Right ventricle myocardium inferior (tissue), 1 donor: ENCODE measurements around the gene SLCO1B3. TPM values are rescaled to one million over a fixed set of nuclear protein-coding genes. Genes with fewer than 3 reads are reported as not detected.
"Not testable (repeated sequence)": the region's sequence is repeated elsewhere in the genome, so short reads cannot be mapped to it uniquely, and the experiment has no call there.

ENCODE experiments used
- ATAC-seq: fragments of 200-7000 bp; cut with Tn5 transposase; one replicate; pipeline ENCODE4 v1.9.1; 2020; ENCODE audit warnings: mild to moderate bottlenecking, moderate library complexity
- DNase-seq: peaks from one replicate; pipeline ENCODE4 v3.0.0; 2021; ENCODE audit errors: missing footprints
- intact Hi-C: fragments of 100-400 bp; cut with DNase I; formaldehyde crosslinking; loops from one replicate; pipeline ENCODE4 v1.11.0; 2022
- long read RNA-seq: library from polyadenylated mRNA; unstranded; transcript quantifications from one replicate; pipeline ENCODE4 v2.0.0, GENCODE V29; 2021
- total RNA-seq: library from RNA; stranded (reverse); fragmentation: NEBNext Ultra II Directional; extraction: Animal tissue kit (Norgen Biotek cat#: 25700); gene quantifications from one replicate; pipeline ENCODE4 v1.2.1, GENCODE V29; 2021
- donor health status: DM: no; HTN: yes; CAD: no; lungs with severe emphysema.

The SLCO1B3 gene, protein sequence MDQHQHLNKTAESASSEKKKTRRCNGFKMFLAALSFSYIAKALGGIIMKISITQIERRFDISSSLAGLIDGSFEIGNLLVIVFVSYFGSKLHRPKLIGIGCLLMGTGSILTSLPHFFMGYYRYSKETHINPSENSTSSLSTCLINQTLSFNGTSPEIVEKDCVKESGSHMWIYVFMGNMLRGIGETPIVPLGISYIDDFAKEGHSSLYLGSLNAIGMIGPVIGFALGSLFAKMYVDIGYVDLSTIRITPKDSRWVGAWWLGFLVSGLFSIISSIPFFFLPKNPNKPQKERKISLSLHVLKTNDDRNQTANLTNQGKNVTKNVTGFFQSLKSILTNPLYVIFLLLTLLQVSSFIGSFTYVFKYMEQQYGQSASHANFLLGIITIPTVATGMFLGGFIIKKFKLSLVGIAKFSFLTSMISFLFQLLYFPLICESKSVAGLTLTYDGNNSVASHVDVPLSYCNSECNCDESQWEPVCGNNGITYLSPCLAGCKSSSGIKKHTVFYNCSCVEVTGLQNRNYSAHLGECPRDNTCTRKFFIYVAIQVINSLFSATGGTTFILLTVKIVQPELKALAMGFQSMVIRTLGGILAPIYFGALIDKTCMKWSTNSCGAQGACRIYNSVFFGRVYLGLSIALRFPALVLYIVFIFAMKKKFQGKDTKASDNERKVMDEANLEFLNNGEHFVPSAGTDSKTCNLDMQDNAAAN
- total RNA-seq: not detected
- long read RNA-seq: 0 reads

DNA sequence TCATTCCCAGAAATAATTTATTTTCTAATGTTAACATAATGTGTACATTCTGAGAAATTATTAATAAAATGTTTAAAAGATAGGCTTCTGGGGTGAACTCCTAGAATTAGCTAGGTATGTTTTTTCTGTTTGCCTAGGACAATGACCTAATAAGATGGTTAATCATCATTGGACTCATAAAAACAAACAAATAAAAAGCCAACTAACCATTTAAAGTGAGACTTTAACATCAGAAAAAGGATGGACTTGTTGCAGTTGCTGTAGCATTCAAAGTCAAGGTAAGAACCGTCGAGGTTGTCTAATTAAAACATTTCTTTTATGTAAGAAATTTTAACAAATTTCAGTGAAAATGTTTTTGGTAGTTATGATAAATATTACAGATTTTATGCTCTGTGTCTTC, at the start of gene SLCO1B3:
Gene SLCO1B3, plus strand, starts transcription at position 219 of the 400 bp plus-strand sequence. CDS start 5,034 bp downstream, outside the sequence.
- intact Hi-C loops: no loop called here
- no peak for ATAC-seq
- no peak for DNase-seq

DNA sequence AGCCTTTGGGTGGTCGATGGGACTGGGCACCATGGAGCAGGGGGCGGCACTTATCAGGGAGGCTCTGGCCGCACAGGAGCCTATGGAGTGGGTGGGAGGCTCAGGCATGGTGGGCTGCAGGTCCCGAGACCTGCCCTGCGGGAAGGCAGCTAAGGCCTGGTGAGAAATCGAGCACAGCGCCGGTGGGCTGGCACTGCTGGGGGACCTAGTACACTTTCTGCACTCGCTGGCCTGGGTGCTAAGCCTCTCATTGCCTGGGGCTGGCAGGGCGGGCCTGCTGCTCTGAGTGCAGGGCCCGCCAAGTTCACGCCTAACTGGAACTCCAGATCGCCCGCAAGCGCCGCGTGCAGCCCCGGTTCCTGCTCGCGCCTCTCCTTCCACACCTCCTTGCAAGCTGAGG, 33.1 kb upstream of the SLCO1B3 start:
- ATAC-seq: no peak
- no peak for DNase-seq
- intact Hi-C loops: no loop called here

DNA sequence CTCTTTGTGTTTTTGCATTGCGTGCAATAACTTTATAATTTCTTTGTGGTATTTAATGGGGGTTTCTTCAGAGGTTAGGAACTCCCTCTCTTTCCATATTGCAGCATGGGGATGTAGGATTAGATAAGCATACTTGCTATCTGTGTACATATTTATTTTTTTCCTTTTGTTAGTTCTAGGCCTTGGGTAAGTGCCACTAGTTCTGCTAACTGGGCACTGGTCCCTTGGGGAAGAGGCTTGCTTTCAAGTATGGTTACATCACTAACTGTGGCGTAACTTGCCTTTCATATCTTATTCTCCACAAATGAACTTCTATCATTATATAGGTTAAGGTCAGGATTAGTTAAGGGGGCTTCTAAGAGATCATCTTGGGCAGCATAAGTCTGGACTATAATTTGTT, 31.5 kb upstream of the SLCO1B3 start:
- DNase-seq: no peak
- ATAC-seq: no peak
- intact Hi-C loops: no loop called here

DNA sequence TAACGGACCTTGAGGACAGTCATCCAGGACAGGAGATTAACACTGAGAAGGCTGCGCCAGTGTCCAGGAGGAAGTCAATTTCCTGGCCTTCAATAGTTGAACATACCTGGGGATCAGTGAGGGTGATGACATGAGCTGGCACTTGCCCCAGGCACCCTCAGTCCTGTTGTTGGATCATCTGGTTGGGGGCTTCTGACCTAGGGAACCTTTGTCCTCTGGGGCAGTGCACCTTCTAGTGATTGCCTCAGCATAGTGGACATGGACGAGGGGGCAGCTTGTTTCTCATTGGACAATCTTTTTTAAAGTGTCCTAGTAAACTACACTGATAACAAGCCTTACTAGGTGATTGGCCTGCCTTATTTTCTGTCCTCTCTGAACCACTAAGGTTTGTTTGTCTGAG, 30.5 kb upstream of the SLCO1B3 start:
- intact Hi-C loops, ATAC-seq, DNase-seq: not testable (repeated sequence)

DNA sequence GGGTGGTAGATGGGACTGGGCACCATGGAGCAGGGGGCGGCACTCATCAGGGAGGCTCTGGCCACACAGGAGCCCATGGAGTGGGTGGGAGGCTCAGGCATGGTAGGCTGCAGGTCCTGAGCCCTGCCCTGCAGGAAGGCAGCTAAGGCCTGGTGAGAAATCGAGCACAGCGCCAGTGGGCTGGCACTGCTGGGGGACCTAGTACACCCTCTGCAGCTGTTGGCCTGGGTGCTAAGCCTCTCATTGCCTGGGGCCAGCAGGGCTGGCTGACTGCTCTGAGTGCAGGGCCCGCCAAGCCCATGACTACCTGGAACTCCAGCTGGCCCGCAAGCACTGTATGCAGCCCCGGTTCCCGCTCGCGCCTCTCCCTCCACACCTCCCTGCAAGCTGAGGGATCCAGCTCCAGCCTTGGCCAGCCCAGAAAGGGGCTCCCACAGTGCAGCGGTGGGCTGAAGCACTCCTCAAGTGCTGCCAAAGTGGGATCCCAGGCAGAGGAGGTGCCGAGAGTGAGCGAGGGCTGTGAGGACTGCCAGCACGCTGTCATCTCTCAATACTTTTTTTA, 26.6 kb upstream of the SLCO1B3 start:
- ATAC-seq, intact Hi-C loops, DNase-seq: not testable (repeated sequence)

DNA sequence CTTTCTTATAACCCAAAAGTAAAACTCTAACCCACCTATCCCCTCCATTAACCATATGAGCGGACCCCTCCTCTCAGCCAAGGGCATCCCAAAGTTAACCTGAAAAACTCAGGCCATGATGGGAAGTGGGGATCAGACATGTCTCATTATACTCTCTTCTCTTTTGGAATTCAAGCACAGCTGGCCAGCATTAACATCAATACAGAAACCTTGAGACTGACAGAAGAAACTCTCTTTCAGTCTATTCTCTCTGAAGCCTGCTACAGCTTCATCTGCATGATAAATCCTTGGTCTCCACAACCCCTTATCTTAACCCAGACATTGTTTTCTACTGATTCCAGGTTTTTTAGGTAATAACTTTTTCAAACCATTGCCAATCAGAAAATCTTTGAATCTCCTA, 17.5 kb upstream of the SLCO1B3 start:
- DNase-seq (no peak), ATAC-seq (no peak)
- intact Hi-C loops: no loop called here

DNA sequence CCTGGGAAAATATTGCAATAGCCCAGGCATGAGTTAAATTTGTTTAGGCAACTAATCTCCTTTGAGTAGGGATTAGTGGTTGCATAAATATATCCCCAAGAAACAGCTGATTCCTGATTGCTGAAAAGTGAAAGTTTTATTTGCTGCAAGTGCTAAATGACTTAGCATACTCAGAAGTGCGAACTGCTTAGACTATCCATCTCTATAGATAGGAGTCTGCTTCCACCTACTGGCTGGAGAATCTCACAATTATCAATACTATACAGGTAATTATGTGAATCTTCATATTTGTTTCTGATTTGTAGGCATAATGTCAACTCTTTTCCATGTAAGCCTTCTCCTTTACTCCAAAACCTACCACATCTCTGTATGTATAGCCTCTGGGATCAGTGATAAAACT, 12.0 kb upstream of the SLCO1B3 start:
- ATAC-seq: peak; percentile 76
- intact Hi-C loops: loop anchor here (5.0 kb wide), 1 partner anchor 151 kb away; no protein-coding TSS in a partner anchor
- no peak for DNase-seq

DNA sequence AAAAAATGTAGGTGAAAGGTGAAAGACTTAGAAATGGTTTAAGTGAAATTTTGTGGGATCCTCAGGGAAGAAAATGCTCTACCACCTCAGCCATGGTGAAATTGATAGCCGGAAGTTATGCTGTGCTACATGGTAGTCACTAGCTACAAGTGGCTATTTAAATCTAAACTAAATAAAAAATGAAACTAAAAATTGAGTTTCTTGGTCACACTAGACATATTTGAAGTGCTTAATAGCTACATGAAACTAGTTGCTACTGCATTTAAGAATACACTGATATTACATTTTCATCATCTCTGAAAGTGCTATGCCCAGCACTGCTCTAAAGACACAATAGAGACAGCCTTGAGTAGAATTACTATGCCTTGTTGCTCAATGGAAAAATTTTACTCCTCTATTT, 10.3 kb upstream of the SLCO1B3 start:
- intact Hi-C loops: no loop called here
- ATAC-seq: no peak
- DNase-seq: no peak

DNA sequence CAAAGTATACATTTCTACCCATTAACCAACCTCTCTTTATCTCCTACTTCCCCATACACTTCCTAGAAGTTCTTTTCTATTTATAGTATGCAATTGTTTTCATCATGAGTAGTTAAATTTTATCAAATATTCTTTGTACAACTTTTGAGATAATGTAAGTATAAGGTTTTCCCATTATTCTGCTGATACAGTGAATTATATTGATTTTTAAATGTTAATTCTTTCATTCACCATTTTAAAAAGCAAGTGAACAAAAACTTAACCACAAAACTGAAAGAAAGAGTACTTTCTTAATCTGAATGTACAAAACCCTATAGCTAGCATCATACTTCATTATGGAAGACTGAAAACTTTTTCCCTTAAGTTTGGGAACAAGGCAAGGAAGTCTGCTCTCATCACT, 9.5 kb upstream of the SLCO1B3 start:
- intact Hi-C loops: no loop called here
- ATAC-seq: no peak

DNA sequence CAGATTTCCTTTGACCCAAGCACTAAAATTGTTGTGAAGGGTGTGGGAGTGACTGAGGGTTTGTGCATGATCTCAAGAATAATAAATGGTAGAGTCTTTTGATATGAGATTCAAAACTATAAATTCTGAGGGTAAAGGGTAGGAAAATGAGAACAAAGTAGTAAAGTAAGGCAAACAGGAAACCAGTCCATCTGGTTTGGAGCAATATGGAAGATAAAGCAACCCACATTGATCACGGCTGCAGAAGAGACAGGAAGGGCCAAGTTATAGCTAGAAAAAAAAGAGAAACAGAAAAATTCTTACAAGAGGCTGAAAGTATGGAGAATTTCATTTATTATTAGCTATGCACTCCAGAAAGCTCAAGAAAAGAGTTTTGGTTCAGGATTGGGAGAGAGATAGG, 4.6 kb upstream of the SLCO1B3 start:
- DNase-seq: no peak
- intact Hi-C loops: no loop called here
- no peak for ATAC-seq

More for the DNA sequence above, 9.5 kb upstream of the SLCO1B3 start:
- no peak for DNase-seq

DNA sequence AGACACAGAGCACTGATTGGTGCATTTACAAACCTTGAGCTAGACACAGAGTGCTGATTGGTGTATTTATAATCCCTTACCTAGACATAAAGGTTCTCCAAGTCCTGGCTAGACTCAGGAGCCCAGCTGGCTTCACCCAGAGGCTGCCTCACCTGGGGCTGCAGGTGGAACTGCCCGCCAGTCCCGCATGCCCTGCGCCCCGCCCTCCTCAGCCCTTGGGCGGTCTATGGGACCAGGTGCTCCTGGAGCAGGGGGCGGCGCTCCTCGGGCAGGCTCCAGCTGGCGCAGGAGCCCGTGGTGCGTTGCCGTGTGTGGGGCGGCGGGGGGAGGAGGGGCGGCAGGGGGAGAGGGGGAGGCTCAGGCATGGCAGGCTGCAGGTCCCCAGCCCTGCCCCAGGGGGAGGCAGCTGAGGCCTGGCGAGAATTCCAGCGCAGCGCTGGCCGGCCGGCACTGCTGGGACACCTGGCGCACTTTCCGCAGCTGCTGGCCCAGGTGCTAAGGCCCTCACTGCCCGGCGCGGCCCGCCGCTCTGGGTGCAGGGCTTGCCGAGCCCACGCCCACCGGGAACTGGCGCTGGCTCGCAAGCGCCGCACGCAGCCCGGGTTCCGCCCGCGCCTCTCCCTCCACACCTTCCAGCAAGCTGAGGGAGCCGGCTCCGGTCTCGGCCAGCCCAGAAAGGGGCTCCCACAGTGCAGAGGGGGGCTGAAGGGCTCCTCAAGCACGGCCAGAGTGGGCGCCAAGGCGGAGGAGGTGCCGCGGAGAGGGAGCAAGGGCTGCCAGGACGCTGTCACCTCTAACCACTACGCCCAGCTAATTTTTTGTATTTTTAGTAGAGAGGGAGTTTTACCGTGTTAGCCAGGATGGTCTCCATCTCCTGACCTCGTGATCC, 3.1 kb upstream of the SLCO1B3 start:
- intact Hi-C loops: no loop called here
- no peak for DNase-seq
- no peak for ATAC-seq

DNA sequence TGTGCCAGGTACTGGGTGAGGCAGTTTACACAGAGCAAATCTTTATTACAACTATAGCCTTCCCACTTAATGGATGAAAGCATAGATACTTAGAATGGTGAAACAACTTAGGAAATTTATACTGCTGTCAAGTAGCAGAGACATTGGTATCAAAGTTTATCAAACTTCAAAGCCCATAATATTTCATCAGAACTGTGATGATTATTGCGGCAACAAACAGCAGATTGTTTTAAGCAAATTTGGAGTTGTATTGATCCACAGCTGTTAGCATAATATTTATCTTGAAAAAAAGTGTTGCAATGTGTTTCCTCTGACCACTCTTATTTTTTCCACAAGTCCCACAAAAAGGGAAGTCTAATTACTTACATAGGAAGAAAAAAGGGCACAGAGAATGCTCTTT, 2.0 kb upstream of the SLCO1B3 start:
- ATAC-seq (no peak), DNase-seq (no peak)
- intact Hi-C loops: no loop called here

DNA sequence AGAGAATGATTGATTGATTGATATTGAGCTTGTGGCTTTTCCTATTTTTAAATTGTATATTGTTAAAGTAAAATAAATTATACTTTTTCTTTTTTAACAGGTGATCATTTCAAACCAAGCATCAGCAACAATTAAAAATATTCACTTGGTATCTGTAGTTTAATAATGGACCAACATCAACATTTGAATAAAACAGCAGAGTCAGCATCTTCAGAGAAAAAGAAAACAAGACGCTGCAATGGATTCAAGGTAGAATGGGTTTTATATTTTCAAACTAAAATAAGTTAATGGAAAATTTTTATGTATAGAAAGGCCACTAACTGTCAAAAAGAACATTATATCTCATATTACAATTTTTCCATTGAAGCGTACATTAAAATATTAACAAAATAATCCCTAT, 5.1 kb downstream of the SLCO1B3 start:
- DNase-seq (no peak), ATAC-seq (no peak)
- intact Hi-C loops: no loop called here

DNA sequence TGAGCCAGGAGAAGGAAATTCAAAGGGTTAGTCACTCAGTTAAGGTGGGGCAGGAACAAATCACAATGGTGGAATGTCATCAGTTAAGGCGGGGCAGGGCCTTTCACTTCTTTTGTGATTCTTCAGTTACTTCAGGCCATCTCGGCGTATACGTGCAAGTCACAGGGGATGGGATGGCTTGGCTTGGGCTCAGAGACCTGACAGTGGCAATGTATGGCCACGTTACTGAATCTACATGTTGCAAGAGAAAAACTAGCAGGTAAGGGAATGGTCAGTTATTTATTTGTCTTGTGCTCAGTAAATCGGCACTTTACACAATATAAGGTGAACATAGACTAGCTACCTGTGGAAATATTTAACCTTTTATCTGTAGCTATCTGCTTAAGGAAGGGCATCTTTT, 11.9 kb downstream of the SLCO1B3 start:
- ATAC-seq: no peak
- intact Hi-C loops: no loop called here
- DNase-seq: no peak

DNA sequence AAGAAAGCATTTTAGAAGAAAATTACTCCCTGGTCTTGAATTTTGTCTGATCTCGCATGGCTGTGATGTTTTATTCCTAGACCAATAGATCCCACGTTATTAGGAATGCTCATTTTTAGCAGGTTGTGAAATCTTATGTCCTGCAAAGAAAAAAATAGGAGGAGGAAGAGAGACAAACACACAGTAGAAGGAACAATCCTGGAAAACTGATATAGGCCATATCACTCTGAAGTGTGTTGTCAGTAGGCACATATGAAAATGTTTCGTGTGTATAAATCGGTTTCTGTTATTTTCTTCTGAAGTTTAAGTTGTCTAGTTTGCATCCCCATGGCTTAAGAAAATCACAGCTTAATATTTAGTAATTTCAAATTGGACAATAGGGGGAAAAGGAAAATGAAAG, 12.4 kb downstream of the SLCO1B3 start:
- ATAC-seq (no peak), DNase-seq (no peak)
- intact Hi-C loops: no loop called here

DNA sequence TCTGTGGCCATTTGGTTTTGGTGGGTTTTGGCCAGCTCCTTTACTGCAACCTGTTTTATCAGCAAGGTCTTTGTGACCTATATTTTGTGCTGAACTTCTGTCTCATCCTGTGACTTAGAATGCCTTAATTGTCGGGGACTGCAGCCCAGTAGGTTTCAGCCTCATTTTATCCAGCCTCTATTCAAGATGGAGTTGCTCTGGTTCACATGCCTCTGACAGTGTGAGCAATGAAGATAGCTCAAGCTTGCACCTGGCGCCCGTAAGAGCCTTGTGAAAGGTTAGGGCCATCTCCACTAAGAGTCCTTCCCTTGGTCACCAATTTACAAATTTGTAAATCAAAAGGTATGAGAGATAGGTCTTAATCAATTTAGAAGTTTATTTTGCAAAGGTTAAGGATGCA, 19.4 kb downstream of the SLCO1B3 start:
- ATAC-seq (no peak), DNase-seq (no peak)
- intact Hi-C loops: no loop called here

DNA sequence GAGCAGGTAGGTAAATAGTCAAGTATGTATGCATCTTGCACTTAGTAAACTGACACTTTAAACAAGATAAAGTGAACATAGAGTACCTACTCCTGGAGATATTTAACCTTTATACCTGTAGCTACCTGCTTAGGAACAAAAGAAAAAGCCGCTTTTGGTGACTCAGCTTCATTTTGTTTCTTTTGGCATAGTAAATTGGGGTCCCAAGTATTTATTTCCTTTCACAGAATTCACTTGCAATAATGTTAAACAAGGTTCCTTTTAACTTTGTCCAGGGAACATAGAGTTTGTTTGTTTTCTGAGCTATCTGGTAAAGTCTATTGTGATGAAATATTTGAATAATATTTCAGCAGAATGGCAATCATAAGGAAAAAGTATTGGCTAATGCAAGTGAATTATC, 20.0 kb downstream of the SLCO1B3 start:
- ATAC-seq: no peak

DNA sequence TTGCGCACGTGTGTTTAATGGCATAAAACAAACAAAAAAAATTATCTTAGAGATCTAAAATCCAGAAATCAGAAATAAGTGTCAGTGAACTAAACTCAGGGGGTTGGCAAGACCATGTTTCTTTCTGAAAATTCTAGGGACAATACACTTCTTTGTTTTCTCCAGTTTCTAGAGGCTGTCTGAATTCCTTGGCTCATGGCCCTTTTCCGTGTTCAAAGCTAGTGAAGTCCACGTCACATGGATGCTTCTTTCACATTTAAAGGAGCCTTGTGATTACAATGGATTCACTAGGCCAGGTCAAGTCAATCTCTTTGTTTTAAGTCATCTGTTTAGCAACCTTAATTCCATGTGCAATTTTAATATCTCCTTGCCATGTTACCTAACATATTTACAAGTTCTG, 22.4 kb downstream of the SLCO1B3 start:
- no peak for DNase-seq
- intact Hi-C loops: no loop called here
- ATAC-seq: no peak

More for the DNA sequence above, 20.0 kb downstream of the SLCO1B3 start:
- no peak for DNase-seq
- intact Hi-C loops: no loop called here

DNA sequence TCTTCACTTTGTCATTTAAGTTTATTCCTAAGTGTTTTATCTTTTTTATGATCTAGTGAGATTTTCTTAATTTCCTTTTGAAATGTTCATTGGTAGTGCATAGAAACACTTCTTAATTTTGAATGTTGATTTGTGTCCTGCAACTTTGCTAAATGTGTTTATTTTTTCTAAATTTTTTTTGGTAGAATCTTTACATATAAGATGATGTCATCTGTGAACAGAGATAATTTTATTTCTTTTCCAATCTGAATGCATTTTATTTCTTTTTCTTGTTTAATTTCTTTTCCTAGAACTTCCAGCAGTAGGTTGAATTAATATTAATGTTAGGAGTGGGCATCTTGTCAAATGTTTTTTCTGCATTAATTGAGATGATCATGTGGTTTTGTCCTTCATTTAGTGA, 42.1 kb downstream of the SLCO1B3 start:
- DNase-seq (no peak), ATAC-seq (no peak)
- intact Hi-C loops: no loop called here
